HepG2 (cell line): ENCODE data around the gene GPS1. TPM values are rescaled to one million over a fixed set of nuclear protein-coding genes. Genes with fewer than 3 reads are reported as not detected.

ENCODE experiments used
- BRD4 ChIP-seq: sonication (generic); formaldehyde crosslinking; IDR thresholded peaks from 2 replicates; pipeline ENCODE4 v1.4.0; 2020; ENCODE audit warnings: missing genetic modification reagents
- ETV5 ChIP-seq: IDR thresholded peaks from 2 replicates; pipeline ENCODE4 v1.6.1; 2018; ENCODE audit warnings: missing biosample characterization, missing genetic modification reagents, inconsistent platforms, borderline replicate concordance
- IRF9 ChIP-seq: sonication (generic); formaldehyde crosslinking; IDR thresholded peaks from 2 replicates; pipeline ENCODE4 v1.8.0; 2022; ENCODE audit warnings: missing genetic modification reagents, mild to moderate bottlenecking, borderline replicate concordance
- KLF11 ChIP-seq: IDR thresholded peaks from 2 replicates; pipeline ENCODE4 v1.6.1; 2016; ENCODE audit warnings: missing compliant biosample characterization
- MAZ ChIP-seq, 2 experiments: sonication (generic) in 1 of 2; formaldehyde crosslinking in 1 of 2; IDR thresholded peaks; 2 replicates each; pipeline versions ENCODE4 v1.5.0 to v1.6.1; 2012 to 2020; ENCODE audit warnings: low read depth in 2 of 2, mild to moderate bottlenecking in 2 of 2, borderline replicate concordance in 1 of 2, improper control_type of control experiment in 1 of 2, low read length in 1 of 2, missing genetic modification reagents in 1 of 2, moderate library complexity in 1 of 2
- RNF2 ChIP-seq: fragments of 450-650 bp; conservative IDR thresholded peaks from 2 replicates; pipeline ENCODE4 v1.6.1; 2016; ENCODE audit warnings: low read depth
- TFDP1 ChIP-seq: IDR thresholded peaks from 2 replicates; pipeline ENCODE4 v1.6.1; 2016; ENCODE audit warnings: missing compliant biosample characterization, missing genetic modification reagents, borderline replicate concordance
- ZFP41 ChIP-seq: sonication (generic); formaldehyde crosslinking; IDR thresholded peaks from 2 replicates; pipeline ENCODE4 v1.4.0; 2020; ENCODE audit warnings: mild to moderate bottlenecking, missing genetic modification reagents, borderline replicate concordance
- ZFY ChIP-seq: sonication (generic); formaldehyde crosslinking; IDR thresholded peaks from 2 replicates; pipeline ENCODE4 v1.4.0; 2020; ENCODE audit warnings: missing genetic modification reagents
- ZNF451 ChIP-seq: sonication (generic); formaldehyde crosslinking; IDR thresholded peaks from 2 replicates; pipeline ENCODE4 v1.5.0; 2020; ENCODE audit warnings: mild to moderate bottlenecking, missing genetic modification reagents
- ZNF512 ChIP-seq: sonication (generic); formaldehyde crosslinking; IDR thresholded peaks from 2 replicates; pipeline ENCODE4 v1.4.0; 2020; ENCODE audit warnings: mild to moderate bottlenecking, missing genetic modification reagents
- ZNF605 ChIP-seq: sonication (generic); formaldehyde crosslinking; IDR thresholded peaks from 2 replicates; pipeline ENCODE4 v1.8.0; 2022; ENCODE audit warnings: mild to moderate bottlenecking, missing genetic modification reagents
- ZNF737 ChIP-seq: sonication (generic); formaldehyde crosslinking; IDR thresholded peaks from 2 replicates; pipeline ENCODE4 v1.5.0; 2020; ENCODE audit warnings: missing genetic modification reagents, mild to moderate bottlenecking, borderline replicate concordance
- ZNF777 ChIP-seq: sonication (generic); formaldehyde crosslinking; IDR thresholded peaks from 2 replicates; pipeline ENCODE4 v1.4.0; 2020; ENCODE audit warnings: missing genetic modification reagents
- ZNF788 ChIP-seq: sonication (generic); formaldehyde crosslinking; IDR thresholded peaks from 2 replicates; pipeline ENCODE4 v1.5.0; 2020; ENCODE audit warnings: mild to moderate bottlenecking, missing genetic modification reagents, borderline replicate concordance
- ZNF879 ChIP-seq: sonication (generic); formaldehyde crosslinking; IDR thresholded peaks from 2 replicates; pipeline ENCODE4 v1.8.1; 2023; ENCODE audit warnings: missing genetic modification reagents
- ZNF883 ChIP-seq: sonication (generic); formaldehyde crosslinking; IDR thresholded peaks from 2 replicates; pipeline ENCODE4 v1.5.1; 2020; ENCODE audit warnings: mild to moderate bottlenecking, missing genetic modification reagents; ENCODE audit errors: not compliant biosample characterization
- ZSCAN5A ChIP-seq: sonication (generic); formaldehyde crosslinking; IDR thresholded peaks from 2 replicates; pipeline ENCODE4 v1.8.0; 2022; ENCODE audit warnings: mild to moderate bottlenecking, missing genetic modification reagents, borderline replicate concordance
- polyA plus RNA-seq, 8 experiments: library from polyadenylated mRNA; depleted of rRNA in 3 of 8; stranded (reverse) in 7 of 8; unstranded in 1 of 8; fragments of >200 nt; fragmentation: Illumina TruSeq in 4 of 8; extraction: Trizol in 4 of 8; gene quantifications; 2 replicates each; pipeline versions ENCODE4 v1.2.1 to v1.2.3, GENCODE V29; 2011 to 2016; ENCODE audit warnings: low read depth in 4 of 8, missing spikeins in 1 of 8, mixed read lengths in 1 of 8; ENCODE audit not compliant: insufficient read depth in 1 of 8
- total RNA-seq, 5 experiments: library from RNA; depleted of rRNA; stranded (reverse); fragments of >200 nt; fragmentation: Illumina TruSeq; extraction: Trizol; gene quantifications; 2 replicates each; pipeline ENCODE4 v1.2.3, GENCODE V29; 2016; ENCODE audit warnings: low read depth in 1 of 5
- TF ChIP-seq, protein P1 (sequence below): sonication (generic); formaldehyde crosslinking; IDR thresholded peaks from 2 replicates; pipeline ENCODE4 v1.8.1; 2023; ENCODE audit warnings: mild to moderate bottlenecking, inconsistent platforms, moderate library complexity, missing genetic modification reagents, borderline replicate concordance

Gene GPS1
- total and polyA plus RNA-seq, 2 of the 13 experiments (the other 11 are each of a cell fraction or from before 2014, with no cell fraction given), result 124 to 128 TPM

GRCh38 chr17:82064433-82065192, 12.9 kb downstream of the GPS1 start (continued):
- TF ChIP-seq, protein P1, sequence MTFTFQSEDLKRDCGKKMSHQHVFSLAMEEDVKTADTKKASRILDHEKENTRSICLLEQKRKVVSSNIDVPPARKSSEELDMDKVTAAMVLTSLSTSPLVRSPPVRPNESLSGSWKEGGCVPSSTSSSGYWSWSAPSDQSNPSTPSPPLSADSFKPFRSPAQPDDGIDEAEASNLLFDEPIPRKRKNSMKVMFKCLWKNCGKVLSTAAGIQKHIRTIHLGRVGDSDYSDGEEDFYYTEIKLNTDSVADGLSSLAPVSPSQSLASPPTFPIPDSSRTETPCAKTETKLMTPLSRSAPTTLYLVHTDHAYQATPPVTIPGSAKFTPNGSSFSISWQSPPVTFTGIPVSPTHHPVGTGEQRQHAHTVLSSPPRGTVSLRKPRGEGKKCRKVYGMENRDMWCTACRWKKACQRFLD (CRISPR knock-in tag), result 0 out of 2 replicates have a peak, but pooled peaks have one; percentile 42
- TF ChIP-seq ZNF737 (0 out of 2 replicates have a peak, but pooled peaks have one; percentile 43), ETV5 (CRISPR knock-in tag) (peak; percentile 16; the same call in 1 of the 2 replicates), ZNF883 (no peak), ZNF879 (CRISPR knock-in tag) (peak; percentile 88; the same call in 1 of the 2 replicates), ZFY (CRISPR knock-in tag) (peak; percentile 34; the same call in 1 of the 2 replicates), ZFP41 (CRISPR knock-in tag) (no peak), TFDP1 (CRISPR knock-in tag) (peak; percentile 50; the same call in 1 of the 2 replicates), ZNF788 (CRISPR knock-in tag) (peak; percentile 57; the same call in 1 of the 2 replicates), ZNF605 (peak; percentile 79), KLF11 (CRISPR knock-in tag) (0 out of 2 replicates have a peak, but pooled peaks have one; percentile 38), BRD4 (CRISPR knock-in tag) (0 out of 2 replicates have a peak, but pooled peaks have one; percentile 40), ZNF777 (CRISPR knock-in tag) (0 out of 2 replicates have a peak, but pooled peaks have one; percentile 36), ZNF451 (CRISPR knock-in tag) (peak; percentile 37; the same call in 1 of the 2 replicates), IRF9 (CRISPR knock-in tag) (peak; percentile 50; the same call in 1 of the 2 replicates), ZSCAN5A (CRISPR knock-in tag) (no peak), ZNF512 (CRISPR knock-in tag) (no peak), MAZ (IDR thresholded peaks at IDR 0.05; ENCODE audit: borderline replicate concordance, low read depth, low read length) (no peak), MAZ (CRISPR knock-in tag; IDR thresholded peaks at IDR 0.05; ENCODE audit: low read depth) (peak; percentile 61; the same call in 1 of the 2 replicates), RNF2 (peak; percentile 60; the same call in 1 of the 2 replicates)
